NT2/D1 (cell line): ENCODE data around the gene TXNDC12.

Experiments
- SUZ12 ChIP-seq: IDR thresholded peaks from 2 replicates; pipeline ENCODE4 v1.6.1; 2011; ENCODE audit not compliant: insufficient read length, insufficient read depth; ENCODE audit errors: extremely low read depth
- YY1 ChIP-seq: IDR thresholded peaks from 2 replicates; pipeline ENCODE4 v1.6.1; 2011; ENCODE audit not compliant: insufficient read length, insufficient read depth
- ZNF274 ChIP-seq: IDR thresholded peaks from 2 replicates; pipeline ENCODE4 v1.6.1; 2011; ENCODE audit warnings: mild to moderate bottlenecking, low read depth, low read length

DNA sequence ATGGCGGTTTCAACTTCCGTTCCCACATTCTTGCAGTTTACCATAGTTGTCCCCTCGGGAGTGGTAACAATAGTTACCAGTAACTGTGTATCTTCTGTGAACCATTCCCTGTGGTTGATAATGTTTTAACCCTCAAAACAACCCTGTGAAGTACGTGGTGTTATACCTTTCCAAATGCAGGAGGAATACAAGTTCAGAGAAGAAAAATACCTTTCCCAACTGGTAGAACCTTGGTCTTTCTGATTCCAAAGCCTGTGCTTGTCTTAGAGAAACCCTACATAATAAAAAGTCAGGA, 1.9 kb upstream of the TXNDC12 start:
- TF ChIP-seq YY1: no peak
- no peak for TF ChIP-seq ZNF274
- TF ChIP-seq SUZ12: no peak
